Activated gamma-delta T cell treated with Interleukin-2 at 50 U/mL for 16 hours (primary cell): ENCODE data around the gene HBG1.

Experiments
- DNase-seq: peaks from one replicate; pipeline ENCODE4 v3.0.0-alpha.2; 2020

Gene HBG1

GRCh38 chr11:5245155-5245554 is 4.5 kb downstream of the HBG1 start:
- no peak for DNase-seq

DNA sequence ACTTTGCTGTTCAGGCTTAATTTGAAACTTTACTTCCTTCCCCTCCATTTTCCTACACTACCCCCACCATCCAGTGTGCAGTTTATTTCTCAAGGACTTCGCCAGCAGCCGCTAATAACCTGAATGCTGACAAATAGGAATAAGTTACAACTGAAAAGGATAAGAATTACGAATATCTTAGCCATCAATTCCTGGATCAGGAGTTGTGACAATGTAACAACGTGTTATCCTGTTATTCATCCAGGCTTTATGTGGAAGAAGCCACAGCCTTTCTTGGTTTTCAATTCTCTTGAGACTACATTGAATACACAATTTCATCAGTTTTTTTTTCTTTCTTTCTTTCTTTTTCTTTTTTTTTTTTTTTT is 5.9 kb downstream of the HBG1 start:
- no peak for DNase-seq

DNA sequence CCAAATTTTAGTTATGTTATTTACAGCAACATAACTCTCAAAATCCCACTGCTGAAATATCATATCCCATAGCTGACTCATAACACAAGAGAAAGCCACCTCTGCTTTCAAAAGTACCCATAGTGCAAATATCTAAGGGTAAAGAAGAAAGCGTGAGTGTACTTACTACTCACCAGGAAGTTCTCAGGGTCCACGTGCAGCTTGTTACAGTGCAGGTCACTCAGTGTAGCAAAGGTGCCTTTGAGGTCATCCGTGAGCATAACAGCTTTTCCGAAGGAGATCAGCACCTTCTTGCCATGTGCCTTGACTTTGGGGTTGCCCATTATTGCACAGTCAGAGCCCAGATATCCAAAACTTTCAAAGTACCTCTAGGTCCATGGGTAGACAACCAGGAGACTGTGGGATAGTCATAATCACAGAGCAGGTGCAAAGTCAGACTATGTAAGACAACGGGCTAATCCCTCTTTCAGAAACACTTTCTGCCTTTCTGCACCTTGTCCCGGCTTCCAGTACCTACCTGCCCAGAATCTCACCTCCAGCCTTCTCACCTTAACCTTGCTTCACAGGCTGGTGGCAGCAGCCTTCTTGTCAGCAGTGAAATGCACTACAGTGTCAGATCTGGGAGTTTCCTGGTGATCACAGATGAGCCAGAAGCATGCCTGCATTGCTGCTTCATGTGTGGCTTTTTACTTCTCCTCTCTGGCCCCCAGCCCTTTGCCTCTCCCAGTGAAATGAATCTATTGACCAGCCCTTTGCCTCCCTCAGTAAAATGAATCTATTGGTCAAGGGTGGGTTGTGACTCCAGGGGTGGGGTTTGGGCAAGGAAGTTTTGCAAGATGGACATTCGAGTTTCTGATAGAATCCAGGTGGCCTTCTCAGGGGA is 6.5 kb downstream of the HBG1 start:
- no peak for DNase-seq

- no peak for DNase-seq
These were observed 7.4 kb downstream of the HBG1 start for GRCh38 chr11:5242208-5242607.

DNA sequence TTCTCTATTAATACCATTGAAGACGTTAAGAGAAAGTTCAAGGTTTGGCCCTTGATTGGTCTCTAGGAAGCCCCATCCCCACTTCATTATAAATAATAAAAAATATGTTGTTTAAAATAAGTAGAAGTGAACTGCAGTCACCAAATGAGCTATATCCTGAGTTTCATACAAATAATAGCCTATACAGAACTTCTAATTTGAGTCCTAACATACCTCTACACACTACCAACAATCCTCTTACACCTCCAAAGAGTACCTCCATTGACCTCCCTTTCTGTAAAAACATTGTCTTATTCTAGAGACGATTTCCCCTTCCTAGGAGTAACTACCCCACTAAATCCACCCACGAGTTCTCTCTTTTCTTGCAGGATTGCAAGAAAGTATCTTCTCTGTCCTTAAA is 8.2 kb downstream of the HBG1 start:
- DNase-seq = no peak

DNA sequence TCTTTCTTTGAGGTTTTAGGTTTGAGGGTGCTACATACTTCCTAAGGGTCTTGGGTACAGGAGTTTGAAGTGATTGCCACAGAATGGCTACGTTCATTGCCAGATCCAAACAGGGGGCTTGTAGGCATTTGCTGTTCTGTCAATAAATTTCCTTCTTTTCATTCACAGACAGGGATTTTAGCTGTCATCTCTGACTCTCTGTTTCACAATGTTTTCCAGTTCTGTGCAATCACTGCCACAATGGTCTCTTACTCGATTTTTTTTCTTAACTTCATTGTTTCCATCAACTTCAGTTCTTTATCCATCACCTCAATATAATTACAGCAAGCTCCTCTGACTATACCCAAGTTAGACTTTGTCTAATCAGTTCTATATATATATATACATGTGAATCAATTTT is 9.2 kb downstream of the HBG1 start:
- no peak for DNase-seq

DNA sequence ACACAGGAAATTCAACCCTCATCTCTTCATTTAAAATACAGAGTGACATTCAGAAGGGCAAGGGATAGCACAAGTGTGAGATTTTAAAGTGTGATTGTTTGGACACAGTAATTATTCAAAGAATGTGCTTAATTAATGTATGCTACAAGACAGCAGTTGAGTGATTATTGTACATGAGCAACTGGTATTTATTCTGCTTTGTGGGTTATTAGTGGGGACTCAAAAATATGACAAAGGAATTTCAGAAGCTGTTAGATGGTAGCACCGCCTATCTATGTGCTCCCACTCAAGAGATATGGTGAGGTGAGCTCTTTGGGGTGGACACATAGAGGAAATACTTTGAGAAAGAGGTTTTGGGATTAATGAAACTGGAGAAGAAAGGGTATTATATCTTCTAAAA is 9.6 kb downstream of the HBG1 start:
- no peak for DNase-seq

DNA sequence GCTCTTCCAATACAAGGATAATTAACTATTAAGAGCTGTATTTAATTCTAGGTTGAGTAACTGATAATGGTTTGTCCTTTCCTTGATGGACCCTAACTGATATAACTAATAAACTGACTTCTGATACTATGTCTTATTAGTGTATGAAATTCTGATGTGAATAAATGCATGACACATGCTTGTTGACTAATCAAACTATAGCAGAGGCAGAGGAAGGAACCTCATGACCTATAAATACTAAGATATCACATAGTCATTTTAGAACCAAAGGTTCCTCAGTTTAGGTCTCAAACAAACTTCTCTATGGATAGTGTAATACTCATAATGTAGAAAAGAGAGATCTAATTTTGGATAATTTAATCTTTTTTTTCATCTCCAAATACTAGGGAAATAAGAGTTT is 10.6 kb downstream of the HBG1 start:
- no peak for DNase-seq

- no peak for DNase-seq
These were observed 11.2 kb downstream of the HBG1 start for GRCh38 chr11:5238486-5238885.

GRCh38 chr11:5237420-5237819 is 12.2 kb downstream of the HBG1 start:
- DNase-seq = no peak

GRCh38 chr11:5235364-5236095 is 14.1 kb downstream of the HBG1 start:
- no peak for DNase-seq

DNA sequence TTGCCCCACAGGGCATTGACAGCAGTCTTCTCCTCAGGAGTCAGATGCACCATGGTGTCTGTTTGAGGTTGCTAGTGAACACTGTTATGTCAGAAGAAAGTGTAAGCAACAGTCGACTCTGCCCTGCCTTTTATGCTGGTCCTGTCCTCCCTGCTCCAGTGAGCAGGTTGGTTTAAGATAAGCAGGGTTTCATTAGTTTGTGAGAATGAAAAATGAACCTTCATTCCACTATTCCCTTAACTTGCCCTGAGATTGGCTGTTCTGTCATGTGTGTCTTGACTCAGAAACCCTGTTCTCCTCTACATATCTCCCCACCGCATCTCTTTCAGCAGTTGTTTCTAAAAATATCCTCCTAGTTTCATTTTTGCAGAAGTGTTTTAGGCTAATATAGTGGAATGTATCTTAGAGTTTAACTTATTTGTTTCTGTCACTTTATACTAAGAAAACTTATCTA is 15.2 kb downstream of the HBG1 start, which contains the start of gene HBD:
Gene HBD (minus strand): TSS at position 103 of the 454 bp plus-strand sequence. CDS start 50 bp downstream, at position 53.
- DNase-seq = no peak

- DNase-seq = no peak
These were observed 16.4 kb downstream of the HBG1 start for GRCh38 chr11:5233307-5233706.

- DNase-seq = no peak
These were observed 16.8 kb downstream of the HBG1 start for GRCh38 chr11:5232821-5233220.

DNA sequence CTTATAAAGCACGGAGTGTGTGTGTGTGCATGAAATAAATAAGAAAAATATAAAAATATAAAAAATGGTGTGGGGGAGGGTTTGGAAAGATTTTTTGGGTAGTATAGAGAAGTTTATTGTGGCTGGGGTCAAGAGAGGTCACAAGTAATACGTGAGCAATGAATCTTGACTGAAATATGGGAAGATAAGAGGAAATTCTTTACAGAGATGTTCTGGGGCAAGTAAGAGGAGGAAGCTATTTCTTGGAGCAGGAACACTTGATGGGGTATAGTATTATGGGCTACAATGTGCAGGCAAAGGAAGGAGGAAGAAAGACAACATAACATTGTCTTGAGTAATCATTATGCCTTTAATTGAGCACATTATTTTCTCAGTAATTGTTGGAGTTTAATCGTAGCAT is 17.5 kb downstream of the HBG1 start:
- no peak for DNase-seq

GRCh38 chr11:5231111-5231510 is 18.5 kb downstream of the HBG1 start:
- DNase-seq = no peak

DNA sequence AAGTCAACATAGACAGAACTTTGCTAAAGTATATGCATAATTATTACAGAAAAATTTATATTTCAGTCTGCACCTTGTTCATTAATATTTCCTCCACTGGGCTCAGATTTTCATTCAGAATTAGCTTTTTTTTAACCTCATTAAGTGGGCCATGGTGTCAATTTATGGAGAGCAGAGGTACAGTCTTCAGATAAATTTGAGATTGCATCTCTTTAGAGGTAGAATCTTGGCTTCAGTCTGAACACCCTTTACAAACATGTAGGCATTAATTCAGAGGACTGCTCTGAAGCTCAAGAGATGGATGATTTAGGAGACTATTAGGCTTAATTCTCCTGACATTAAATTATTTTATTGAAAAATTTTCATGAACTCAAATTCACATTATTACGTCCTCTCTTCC is 19.4 kb downstream of the HBG1 start:
- no peak for DNase-seq

- DNase-seq = no peak
These were observed 19.9 kb downstream of the HBG1 start for GRCh38 chr11:5229796-5230195.

DNA sequence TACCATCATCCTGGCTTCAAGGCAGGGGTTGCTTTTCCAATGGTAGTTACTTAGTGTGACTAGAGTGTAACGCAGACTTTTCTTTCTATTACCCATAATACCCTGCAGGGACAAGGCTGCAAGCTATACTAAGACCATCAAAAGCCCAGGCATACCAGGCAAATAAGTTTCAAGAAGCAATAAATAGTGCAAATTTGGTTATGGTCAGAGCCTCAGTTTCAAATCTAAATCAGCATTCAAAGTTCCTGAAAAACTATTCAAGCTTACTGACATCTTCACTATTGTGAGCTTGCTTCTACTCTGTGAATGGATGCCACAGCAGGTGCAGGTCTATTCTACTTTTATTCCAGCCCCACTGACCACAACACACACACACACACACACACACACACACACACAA is 20.3 kb downstream of the HBG1 start:
- DNase-seq = no peak

GRCh38 chr11:5228124-5228523 is 21.5 kb downstream of the HBG1 start:
- DNase-seq = no peak

DNA sequence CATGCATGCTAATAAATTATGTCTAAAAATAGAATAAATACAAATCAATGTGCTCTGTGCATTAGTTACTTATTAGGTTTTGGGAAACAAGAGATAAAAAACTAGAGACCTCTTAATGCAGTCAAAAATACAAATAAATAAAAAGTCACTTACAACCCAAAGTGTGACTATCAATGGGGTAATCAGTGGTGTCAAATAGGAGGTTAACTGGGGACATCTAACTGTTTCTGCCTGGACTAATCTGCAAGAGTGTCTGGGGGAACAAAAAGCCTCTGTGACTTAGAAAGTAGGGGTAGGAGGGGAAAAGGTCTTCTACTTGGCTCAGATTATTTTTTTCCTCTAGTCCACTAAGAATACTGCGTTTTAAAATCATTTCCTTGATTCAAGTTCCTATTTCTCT is 22.0 kb downstream of the HBG1 start:
- no peak for DNase-seq

GRCh38 chr11:5226732-5227310 is 22.8 kb downstream of the HBG1 start, which contains the start of gene HBB:
HBB (minus strand) TSS chr11:5227071; CDS start chr11:5227021, 50 bp downstream.
- no peak for DNase-seq

DNA sequence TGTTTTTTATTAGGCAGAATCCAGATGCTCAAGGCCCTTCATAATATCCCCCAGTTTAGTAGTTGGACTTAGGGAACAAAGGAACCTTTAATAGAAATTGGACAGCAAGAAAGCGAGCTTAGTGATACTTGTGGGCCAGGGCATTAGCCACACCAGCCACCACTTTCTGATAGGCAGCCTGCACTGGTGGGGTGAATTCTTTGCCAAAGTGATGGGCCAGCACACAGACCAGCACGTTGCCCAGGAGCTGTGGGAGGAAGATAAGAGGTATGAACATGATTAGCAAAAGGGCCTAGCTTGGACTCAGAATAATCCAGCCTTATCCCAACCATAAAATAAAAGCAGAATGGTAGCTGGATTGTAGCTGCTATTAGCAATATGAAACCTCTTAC is 24.2 kb downstream of the HBG1 start:
- no peak for DNase-seq
